WERI-Rb-1 (cell line): ENCODE data around the gene PXDC1.

Source experiments
- DNase-seq: peaks from one replicate; pipeline ENCODE4 v3.0.0-alpha.2; 2020
- H3K27ac ChIP-seq: fragments of 250-450 bp; sonication (Bioruptor Pico); 2 replicates; pipeline ENCODE4 v1.5.1; 2020; ENCODE audit warnings: mild to moderate bottlenecking, moderate library complexity
- H3K27me3 ChIP-seq: fragments of 250-450 bp; sonication (Bioruptor Pico); 2 replicates; pipeline ENCODE4 v1.5.1; 2021; ENCODE audit warnings: mild to moderate bottlenecking, low read depth, moderate library complexity; ENCODE audit not compliant: insufficient read depth, severe bottlenecking
- H3K36me3 ChIP-seq: fragments of 250-450 bp; sonication (Bioruptor Pico); 2 replicates; pipeline ENCODE4 v1.5.1; 2020; ENCODE audit warnings: mild to moderate bottlenecking, moderate library complexity
- H3K4me3 ChIP-seq: 2 replicates; pipeline ENCODE4 v1.5.1; 2011; ENCODE audit warnings: low read depth, mild to moderate bottlenecking, control low read depth, low read length
- H3K9me3 ChIP-seq: fragments of 250-450 bp; sonication (Bioruptor Pico); 2 replicates; pipeline ENCODE4 v1.5.1; 2021; ENCODE audit warnings: mild to moderate bottlenecking, moderate library complexity; ENCODE audit not compliant: severe bottlenecking
- CTCF ChIP-seq: IDR thresholded peaks from 2 replicates; pipeline ENCODE4 v1.5.1; 2011; ENCODE audit warnings: low read depth, mild to moderate bottlenecking, control low read depth, inconsistent platforms, low read length

Gene PXDC1

DNA sequence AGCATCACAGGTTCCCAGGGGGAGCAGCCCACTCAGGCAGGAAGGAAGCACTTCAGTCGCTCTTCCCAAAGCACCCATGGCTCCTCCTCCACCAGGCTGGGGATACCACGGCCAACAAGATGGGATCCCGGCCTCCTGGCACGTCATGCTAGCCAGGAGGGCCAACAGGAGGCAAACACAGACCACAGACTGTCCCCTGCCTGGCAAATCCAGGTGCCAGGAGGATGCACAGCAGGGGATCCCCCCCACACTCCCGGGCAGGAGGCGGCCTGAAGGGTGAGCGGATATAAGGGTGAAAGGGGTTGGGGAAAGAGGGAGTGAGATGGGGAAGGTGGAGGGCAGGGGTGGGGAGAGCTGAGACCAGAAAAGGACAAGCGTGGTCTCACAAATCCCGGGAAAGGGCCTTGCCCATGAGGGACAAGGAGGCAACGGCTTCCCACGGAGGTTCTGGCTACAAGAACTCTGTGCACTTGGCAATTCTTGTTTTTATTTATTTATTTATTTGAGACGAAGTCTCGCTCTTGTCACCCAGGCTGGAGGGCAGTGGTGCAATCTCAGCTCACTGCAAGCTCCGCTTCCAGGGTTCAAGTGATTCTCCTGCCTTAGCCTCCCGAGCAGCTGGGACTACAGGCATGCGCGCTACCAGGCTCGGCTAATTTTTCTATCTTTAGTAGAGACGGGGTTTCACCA, 7.2 kb downstream of the PXDC1 start:
- Histone ChIP-seq H3K4me3 (no peak overlapping the region), H3K27ac (no peak overlapping the region), H3K36me3 (no peaks in the 10 kb centered on the region; the same call in 1 of the 2 replicates), H3K9me3 (no peaks in the 10 kb centered on the region), H3K27me3 (no peaks in the 10 kb centered on the region)
- no peak for TF ChIP-seq CTCF
- no peak for DNase-seq

DNA sequence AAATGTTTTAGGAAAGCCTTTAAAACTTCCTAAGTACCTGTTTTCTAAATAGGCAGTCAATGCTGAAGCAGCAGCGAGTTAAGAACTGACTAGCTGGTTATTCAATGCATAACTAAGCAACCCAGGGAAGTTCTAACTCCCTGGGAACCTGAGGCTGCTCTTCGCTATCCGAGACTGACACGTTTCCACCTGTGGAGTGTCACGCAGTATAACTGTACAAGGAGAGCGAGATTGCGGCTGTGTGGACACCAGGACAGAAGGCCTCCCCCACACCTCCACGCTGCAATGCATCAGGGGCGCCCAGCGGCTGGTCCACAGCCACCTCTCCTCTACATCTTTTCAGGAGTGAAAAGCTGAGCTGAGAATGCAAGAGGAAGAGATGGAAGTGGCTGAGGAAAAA, 8.0 kb downstream of the PXDC1 start:
- no peak for TF ChIP-seq CTCF
- Histone ChIP-seq H3K4me3 (no peak overlapping the region), H3K9me3 (no peaks in the 10 kb centered on the region), H3K36me3 (no peaks in the 10 kb centered on the region; the same call in 1 of the 2 replicates), H3K27ac (no peak overlapping the region), H3K27me3 (no peaks in the 10 kb centered on the region)
- no peak for DNase-seq

- Histone ChIP-seq H3K4me3 (no peak overlapping the region), H3K27me3 (no peaks in the 10 kb centered on the region), H3K27ac (no peak overlapping the region), H3K9me3 (no peaks in the 10 kb centered on the region), H3K36me3 (no peaks in the 10 kb centered on the region; the same call in 1 of the 2 replicates)
- TF ChIP-seq CTCF, result peak; percentile 92
- peak; percentile 89 for DNase-seq
These were observed 8.8 kb downstream of the PXDC1 start for GRCh38 chr6:3742426-3743344.

- H3K27me3 ChIP-seq, result no peaks in the 10 kb centered on the region
- H3K4me3 ChIP-seq, result no peak overlapping the region
- no peaks in the 10 kb centered on the region for H3K9me3 ChIP-seq
- H3K27ac ChIP-seq, result no peak overlapping the region
- TF ChIP-seq CTCF, result no peak
- no peaks in the 10 kb centered on the region; the same call in none of the 2 replicates for H3K36me3 ChIP-seq
- no peak for DNase-seq
These were observed 9.5 kb downstream of the PXDC1 start for GRCh38 chr6:3742076-3742425.

DNA sequence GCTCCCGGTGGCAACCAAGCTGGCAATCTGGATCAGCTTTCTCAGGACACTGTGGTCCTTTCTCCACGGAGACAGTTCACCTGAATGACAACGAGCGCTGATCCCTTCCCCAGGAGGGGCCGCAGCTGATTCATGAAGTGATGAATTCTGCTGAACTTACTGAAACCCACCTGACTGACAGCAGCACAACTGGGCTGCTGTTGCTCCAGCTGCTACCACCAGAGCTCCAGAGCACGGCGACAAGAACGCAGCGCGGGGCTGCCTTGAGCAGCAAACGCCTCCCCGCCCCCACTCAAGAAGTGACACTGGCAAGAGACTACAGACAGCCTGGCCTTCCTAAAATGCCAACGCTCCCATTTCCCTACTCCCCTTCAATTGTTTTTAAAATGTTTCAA, 10.0 kb downstream of the PXDC1 start:
- Histone ChIP-seq H3K4me3 (no peak overlapping the region), H3K27me3 (no peaks in the 10 kb centered on the region), H3K27ac (no peak overlapping the region), H3K36me3 (peaks cover 4% of the 10 kb centered on the region), H3K9me3 (no peaks in the 10 kb centered on the region)
- DNase-seq, result no peak
- TF ChIP-seq CTCF, result no peak
